HG03135 (cell line): ENCODE data around the gene VAV3.

Experiments
- ATAC-seq: cut with Tn5 transposase; IDR thresholded peaks from one replicate; pipeline ENCODE4 v1.9.1; 2021; ENCODE audit warnings: mild to moderate bottlenecking, moderate library complexity; ENCODE audit not compliant: unreplicated experiment

VAV3 gene

GRCh38 chr1:107691540-107691939, 273.4 kb downstream of the VAV3 start:
- no peak for ATAC-seq

DNA sequence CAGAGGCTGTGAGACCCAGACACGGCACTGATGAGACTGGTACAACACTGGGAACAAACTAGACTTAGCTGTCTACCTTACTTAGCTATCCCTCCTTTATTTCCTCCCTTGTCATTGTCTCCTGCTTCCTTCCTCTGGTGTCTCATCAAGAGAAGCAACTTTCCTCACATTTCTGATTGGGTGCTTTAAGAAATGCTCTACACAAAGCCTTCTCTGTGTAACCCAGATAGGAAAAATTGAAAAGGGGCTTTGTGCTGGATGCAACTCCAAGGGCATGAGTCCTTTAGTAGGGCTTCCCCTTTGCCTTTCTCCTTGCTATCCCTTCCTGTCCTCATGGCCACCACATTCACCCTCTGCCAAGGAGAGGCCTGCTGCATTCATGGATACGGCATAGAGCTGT, 274.5 kb downstream of the VAV3 start:
- ATAC-seq = no peak

DNA sequence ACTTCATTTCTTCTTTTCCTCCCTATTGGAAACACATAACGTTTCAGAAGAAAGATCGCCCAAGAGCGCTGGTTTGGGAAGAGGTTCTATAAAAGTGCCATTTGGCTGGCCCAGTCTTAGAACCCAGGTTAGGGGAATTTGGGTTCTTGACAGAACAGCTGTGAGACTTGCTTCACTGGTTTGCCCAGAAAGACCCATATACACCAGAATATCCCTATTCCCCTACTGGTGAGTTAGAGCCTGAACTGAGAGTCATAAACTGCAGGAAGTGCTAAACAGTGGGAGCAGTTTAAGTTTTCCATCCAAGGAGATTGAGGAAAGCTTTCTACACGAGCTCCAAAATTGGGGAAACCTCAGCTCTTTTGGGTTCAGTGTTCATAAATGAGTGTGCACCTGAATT, 275.2 kb downstream of the VAV3 start:
- no peak for ATAC-seq

DNA sequence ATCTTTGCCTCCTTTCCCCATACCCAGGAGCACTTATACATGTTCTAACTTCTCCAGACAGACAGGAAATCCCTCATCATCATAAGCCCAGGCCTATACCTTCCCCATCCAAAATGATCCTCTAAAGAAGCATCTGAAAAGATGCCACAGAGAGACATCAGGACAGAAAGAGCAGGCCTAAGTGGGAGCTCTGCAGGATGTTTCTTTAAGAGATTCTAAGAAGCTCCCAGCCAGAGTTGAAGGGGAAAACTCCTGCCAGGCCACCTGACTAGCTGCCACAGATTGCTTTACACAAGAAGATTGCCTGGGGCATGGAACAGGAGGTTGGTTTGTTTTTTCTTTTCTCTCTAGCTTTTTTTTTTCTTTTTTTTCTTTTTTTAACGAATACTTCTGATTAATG, 275.8 kb downstream of the VAV3 start:
- no peak for ATAC-seq

DNA sequence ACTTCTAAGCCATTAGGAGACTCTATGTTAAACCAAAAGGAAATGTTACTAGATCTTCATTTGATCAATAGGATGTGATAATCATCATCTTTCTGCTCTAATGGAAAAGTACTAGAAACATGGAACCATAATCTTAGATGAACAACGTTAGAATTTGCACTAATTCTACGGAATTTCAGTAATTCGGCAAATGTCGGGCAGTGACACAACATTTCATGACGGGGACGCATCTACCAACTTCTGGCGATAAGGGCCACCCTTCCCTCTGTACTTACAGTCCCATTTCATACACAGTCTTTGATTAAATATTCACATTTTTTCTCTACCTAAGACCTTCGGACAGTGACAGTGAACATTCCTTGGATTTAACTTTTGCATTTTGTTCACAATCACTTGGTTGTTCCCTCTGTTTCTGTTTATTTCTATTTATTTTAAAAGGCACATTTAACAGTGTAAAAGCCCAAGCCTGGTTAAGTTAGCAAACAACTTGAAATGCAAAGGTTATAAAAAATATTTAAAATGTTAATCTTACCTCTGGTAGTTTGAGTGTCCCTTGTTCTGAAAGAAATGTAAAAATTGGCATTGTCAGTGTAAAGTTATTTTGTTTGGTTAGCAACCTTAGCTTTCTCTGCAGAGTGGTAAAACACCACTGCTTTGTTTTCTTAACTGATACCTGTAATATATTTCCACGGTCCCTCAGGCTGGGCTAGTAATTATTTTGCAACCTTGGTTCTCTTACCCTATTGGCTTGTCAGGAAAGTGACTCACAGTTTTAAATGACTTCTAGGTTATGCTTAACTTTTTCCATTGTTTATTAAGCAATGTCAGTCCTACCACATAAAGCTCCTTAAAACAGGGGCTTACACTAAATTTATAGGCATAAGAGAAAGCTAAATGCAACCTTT, 276.9 kb downstream of the VAV3 start:
- no peak for ATAC-seq

- no peak for ATAC-seq
Measured at GRCh38 chr1:107683683-107684082, 281.3 kb downstream of the VAV3 start.

DNA sequence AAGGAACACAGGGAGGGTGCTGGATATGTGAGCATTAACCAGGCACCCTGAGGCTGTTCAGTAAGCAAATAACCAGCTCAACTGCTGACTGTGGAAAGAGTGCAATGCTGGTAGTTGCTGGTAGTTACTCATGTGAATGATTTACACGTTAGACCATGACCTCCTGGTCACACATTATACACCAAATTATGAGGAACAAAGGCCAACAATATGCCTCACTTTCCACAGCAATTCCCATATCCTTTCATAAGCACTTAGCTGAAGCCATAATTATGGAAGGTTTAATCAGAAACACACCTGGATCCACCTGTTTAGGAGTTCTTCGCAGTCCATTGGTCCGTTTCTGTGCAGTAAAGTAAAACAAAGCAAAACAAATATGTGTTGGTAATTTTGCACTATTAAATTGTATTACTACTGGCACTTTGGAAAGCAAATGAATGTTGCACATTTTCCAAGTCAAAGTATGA, 281.8 kb downstream of the VAV3 start:
- ATAC-seq = no peak

- no peak for ATAC-seq
Measured at GRCh38 chr1:107682467-107682866, 282.5 kb downstream of the VAV3 start.

DNA sequence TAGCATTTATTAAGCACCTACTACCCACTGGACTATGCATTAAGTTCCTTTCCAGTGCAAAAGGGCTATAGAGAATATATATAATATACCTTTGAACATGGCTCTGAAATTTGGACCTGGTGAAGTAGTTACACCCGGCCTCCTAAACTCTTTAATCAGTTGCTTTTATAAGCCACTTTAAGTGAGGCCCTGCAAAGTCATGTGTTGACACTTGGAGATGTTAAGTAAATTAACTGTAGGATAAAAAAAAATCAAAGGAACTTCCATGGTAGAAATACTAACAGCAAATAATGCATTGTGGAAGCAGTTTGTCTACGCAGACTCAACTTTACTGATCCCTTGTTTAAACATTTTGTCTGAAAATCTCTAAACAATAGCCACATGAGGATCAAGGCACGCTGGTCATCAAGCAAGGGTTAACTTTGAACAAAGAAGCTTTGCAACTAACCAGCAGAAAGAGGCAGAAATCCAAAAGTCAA, 283.9 kb downstream of the VAV3 start:
- ATAC-seq = no peak

DNA sequence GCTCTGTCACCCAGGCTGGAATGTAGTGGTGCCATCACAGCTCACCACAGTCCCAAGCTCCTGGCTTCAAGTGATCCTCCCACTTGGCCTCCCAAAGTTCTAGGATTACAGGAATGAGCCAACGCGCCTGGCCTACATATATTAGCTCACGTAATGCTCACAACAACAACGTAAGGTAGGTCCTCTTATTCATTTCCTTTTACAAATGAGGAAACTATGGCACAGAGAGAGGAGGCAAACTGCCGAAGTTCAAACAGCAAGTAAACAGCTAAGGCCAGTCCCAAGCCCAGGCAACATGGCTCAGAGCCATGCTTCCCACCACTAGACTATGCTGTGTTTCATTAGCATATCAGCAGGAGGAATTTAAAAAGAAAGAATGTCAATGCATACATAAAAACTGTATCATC, 284.4 kb downstream of the VAV3 start:
- ATAC-seq = no peak

DNA sequence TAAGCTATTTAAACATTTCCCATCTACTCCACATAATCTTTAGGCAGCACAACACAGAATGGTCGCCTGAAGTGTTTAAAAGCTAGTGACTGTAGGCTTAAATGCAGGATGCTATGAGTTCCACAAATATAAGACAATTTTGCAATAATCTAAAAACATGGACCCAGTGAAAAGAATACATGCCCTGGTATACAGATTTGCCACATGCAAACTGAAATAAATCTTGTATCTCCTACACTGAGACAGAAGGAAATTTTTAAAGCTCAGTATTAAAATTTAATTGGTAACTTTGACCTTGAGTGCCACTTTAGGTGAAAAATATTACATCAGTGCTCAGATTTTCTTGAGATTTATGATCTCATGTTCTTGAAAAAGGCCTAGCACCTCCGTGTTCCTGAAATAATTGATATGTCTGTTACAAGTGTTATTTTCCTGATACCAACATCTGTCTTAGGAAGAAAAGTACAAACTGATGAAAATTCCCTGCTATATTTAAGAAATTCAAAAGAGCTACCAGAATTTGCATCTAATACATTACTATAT, 285.5 kb downstream of the VAV3 start:
- ATAC-seq = no peak

- ATAC-seq = no peak
Measured at GRCh38 chr1:107678993-107679392, 286.0 kb downstream of the VAV3 start.

GRCh38 chr1:107677697-107678096, 287.3 kb downstream of the VAV3 start:
- ATAC-seq = no peak

DNA sequence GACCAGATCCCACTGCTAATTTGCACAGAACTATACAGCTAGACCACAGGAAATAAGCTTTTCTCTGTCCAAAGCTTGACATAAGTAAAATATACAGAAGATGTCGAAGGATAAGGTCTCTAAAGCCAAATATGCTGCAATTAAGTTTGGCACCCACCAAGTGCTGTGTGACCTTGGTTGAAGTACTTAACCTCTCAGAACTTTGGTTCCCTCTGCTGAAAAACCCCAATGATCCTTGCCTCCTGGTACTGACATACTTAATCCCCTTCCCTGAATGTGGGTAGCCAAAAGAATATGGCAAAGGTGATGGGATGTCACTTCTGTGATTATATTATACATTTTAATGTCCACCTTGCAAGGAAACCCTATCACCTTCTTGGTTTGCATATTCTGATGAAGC, 290.5 kb downstream of the VAV3 start:
- ATAC-seq = no peak

DNA sequence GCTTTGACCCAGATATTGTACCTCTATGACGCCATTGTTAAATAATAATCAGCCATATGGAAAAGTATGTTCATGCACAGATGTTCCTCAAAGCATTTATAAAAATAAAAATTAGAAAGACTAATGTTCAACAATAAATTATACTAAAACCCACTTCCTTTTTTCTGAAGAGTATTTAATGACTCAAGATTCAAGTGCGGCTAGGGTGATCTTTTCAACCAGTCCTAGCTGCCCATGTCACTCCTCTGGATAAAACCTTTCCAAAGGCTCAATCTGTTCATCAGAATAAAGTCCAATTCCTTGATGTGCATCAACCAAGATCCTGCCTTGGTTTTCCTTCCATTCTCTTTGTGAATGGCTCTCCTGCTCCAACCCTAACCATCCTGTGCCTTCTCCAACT, 292.0 kb downstream of the VAV3 start:
- ATAC-seq = no peak

GRCh38 chr1:107670397-107671040, 294.5 kb downstream of the VAV3 start:
- no peak for ATAC-seq

- no peak for ATAC-seq
Measured at GRCh38 chr1:107669996-107670395, 295.0 kb downstream of the VAV3 start.

DNA sequence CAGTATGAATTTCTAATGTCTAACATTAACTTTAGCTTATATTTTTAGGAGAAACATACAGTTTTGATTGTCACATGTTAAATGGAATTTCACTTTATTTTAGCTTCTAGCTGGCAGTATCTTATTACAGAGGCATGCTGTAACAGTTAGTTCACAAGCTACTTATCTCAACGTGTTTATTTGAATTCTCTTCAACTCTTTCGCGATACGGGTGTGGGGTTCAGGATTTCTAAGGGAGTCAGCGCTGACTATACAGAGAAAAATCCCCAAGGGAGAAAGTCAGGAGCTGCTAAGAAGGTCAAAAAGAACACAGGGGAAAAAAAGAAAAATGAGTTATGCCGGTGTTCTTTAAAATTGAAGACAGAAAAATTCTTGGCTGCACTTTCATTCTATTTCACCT, 296.2 kb downstream of the VAV3 start:
- ATAC-seq = no peak

DNA sequence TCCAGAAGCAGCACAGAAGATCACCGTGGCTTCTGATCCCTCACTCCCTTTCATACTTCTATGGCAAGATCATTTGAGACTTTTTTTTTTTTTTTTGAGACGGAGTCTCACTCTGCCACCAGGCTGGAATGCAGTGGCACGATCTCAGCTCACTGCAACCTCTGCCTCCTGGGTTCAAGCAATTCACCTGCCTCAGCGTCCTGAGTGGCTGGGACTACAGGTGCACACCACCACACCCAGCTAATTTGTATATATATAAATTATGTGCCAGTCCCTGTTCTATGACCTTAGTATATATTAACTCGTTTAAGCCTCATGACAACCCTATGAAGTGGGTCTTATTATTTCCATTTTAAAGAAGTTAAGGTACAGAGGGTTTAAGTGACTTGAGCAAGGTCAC, 298.5 kb downstream of the VAV3 start:
- no peak for ATAC-seq

GRCh38 chr1:107664982-107665925, 299.7 kb downstream of the VAV3 start:
- no peak for ATAC-seq

GRCh38 chr1:107662971-107663370, 302.0 kb downstream of the VAV3 start:
- no peak for ATAC-seq
